Panc1 (cell line): ENCODE measurements around the gene RSPH1. TPM values are rescaled to one million over a fixed set of nuclear protein-coding genes. Genes with fewer than 3 reads are reported as not detected.
"Not testable (repeated sequence)": the region's sequence is repeated elsewhere in the genome, so short reads cannot be mapped to it uniquely, and the experiment has no call there.

ENCODE experiments used
- ATAC-seq: fragments of 200-7000 bp; cut with Tn5 transposase; 2 replicates; pipeline ENCODE4 v1.9.1; 2020; ENCODE audit warnings: mild to moderate bottlenecking, moderate library complexity
- BruUV-seq: library from RNA; stranded (reverse); fragments of 400-500 nt; replicated peaks from 2 replicates; lab custom pipeline; 2021; lab: Mats Ljungman, UMichigan
- CTCF ChIA-PET: fragments of 300-600 bp; sonication (Branson Sonifier 250); formaldehyde crosslinking; loops from one replicate; lab custom pipeline; 2022; ENCODE audit warnings: antibody characterized with exemption; lab: Charles Lee
- POLR2A ChIA-PET: fragments of 300-600 bp; sonication (Branson Sonifier 250); formaldehyde crosslinking; loops from one replicate; lab custom pipeline; 2022; ENCODE audit warnings: antibody characterized with exemption; lab: Charles Lee
- DNase-seq: peaks from one replicate; pipeline ENCODE4 v3.0.0-alpha.2; 2010; ENCODE audit warnings: low read depth, low spot score
- H3K27ac ChIP-seq: 2 replicates; pipeline ENCODE4 v1.5.1; 2011; ENCODE audit warnings: mild to moderate bottlenecking, low read length, inconsistent platforms
- H3K27me3 ChIP-seq: fragments of 200-500 bp; sonication (Bioruptor generic); 2 replicates; pipeline ENCODE4 v1.6.0; 2014; ENCODE audit warnings: low read length, inconsistent platforms; ENCODE audit not compliant: control insufficient read depth, insufficient read depth
- H3K36me3 ChIP-seq: fragments of 200-500 bp; sonication (Bioruptor generic); 2 replicates; pipeline ENCODE4 v1.5.1; 2014; ENCODE audit warnings: inconsistent platforms, mild to moderate bottlenecking, low read length, moderate library complexity; ENCODE audit not compliant: control insufficient read depth, insufficient read depth
- H3K4me1 ChIP-seq: 2 replicates; pipeline ENCODE4 v1.5.1; 2011; ENCODE audit warnings: inconsistent platforms, mild to moderate bottlenecking, low read length, moderate library complexity; ENCODE audit not compliant: control insufficient read depth, insufficient read depth
- H3K4me3 ChIP-seq, 2 experiments: 2 replicates each; pipeline ENCODE4 v1.5.1; 2011 to 2012; ENCODE audit warnings: low read depth in 2 of 2, low read length in 2 of 2, mild to moderate bottlenecking in 2 of 2, inconsistent platforms in 1 of 2, moderate library complexity in 1 of 2
- H3K9me3 ChIP-seq: fragments of 200-500 bp; sonication (Bioruptor generic); 2 replicates; pipeline ENCODE4 v1.5.1; 2014; ENCODE audit warnings: low read depth, mild to moderate bottlenecking, inconsistent platforms, low read length, moderate library complexity; ENCODE audit not compliant: control insufficient read depth, insufficient read depth
- CTCF ChIP-seq: fragments of 450-650 bp; IDR thresholded peaks from 2 replicates; pipeline ENCODE4 v1.5.1; 2017; ENCODE audit warnings: mild to moderate bottlenecking
- POLR2AphosphoS5 ChIP-seq: IDR thresholded peaks from 2 replicates; pipeline ENCODE4 v1.6.1; 2012; ENCODE audit warnings: mild to moderate bottlenecking, low read depth, low read length, moderate library complexity
- SIN3A ChIP-seq: IDR thresholded peaks from 2 replicates; pipeline ENCODE4 v1.6.1; 2012; ENCODE audit warnings: low read depth, mild to moderate bottlenecking, low read length, moderate library complexity, borderline replicate concordance; ENCODE audit not compliant: insufficient read depth
- TCF7L2 ChIP-seq: IDR thresholded peaks from 2 replicates; pipeline ENCODE4 v1.6.1; 2011; ENCODE audit warnings: mild to moderate bottlenecking, low read depth, low read length, inconsistent platforms
- in situ Hi-C: cut with HindIII; loops from 2 replicates; pipeline ENCODE4 v1.10.0; 2016; ENCODE audit warnings: low sequenced_read_pairs, low pct_unique_long_range_greater_than_20kb
- intact Hi-C: fragments of 100-400 bp; cut with micrococcal nuclease; formaldehyde crosslinking; loops from one replicate; pipeline ENCODE4 v1.10.0; 2022; ENCODE audit not compliant: unreplicated experiment
- total RNA-seq: library from RNA; stranded (reverse); gene quantifications from one replicate; pipeline ENCODE4 v1.2.1, GENCODE V29; 2021; ENCODE audit not compliant: unreplicated experiment
- TF ChIP-seq, protein P1 (sequence below), 2 experiments: IDR thresholded peaks; 2 replicates each; pipeline ENCODE4 v1.6.1; 2011 to 2012; ENCODE audit warnings: low read depth in 2 of 2, control low read depth in 1 of 2, low read length in 1 of 2, mild to moderate bottlenecking in 1 of 2, moderate library complexity in 1 of 2; ENCODE audit not compliant: insufficient read depth in 1 of 2

The RSPH1 gene
- total RNA-seq, 1 experiment from 2014 or later = 0.46 TPM

DNA sequence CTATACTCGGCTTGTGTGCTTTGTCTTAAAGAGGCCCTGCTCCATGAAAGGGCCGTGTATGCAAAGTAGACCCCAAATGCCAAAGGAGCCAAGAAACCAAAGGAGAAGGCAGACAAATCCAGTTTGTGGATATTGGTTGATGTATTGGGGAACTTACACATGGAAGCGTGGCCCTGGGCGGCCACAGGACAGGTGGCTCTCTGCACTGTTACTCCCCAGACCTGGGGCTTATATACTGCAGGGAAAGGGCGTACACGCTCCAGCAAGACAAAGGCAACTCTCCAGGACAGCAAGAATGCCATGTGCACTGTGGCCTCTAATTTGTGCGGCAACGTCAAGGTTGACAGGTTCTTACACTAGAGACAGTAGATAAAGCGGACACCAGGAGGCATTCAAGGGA lies 24.8 kb downstream of the RSPH1 start:
- no TSS peak for BruUV-seq
- H3K4me1 ChIP-seq = no peaks in the 10 kb centered on the region

GRCh38 chr21:42469726-42470125 lies 26.3 kb downstream of the RSPH1 start:
- H3K27ac ChIP-seq, intact Hi-C loops, ATAC-seq, BruUV-seq, H3K27me3 ChIP-seq, H3K4me3 ChIP-seq, CTCF ChIA-PET, H3K36me3 ChIP-seq, in situ Hi-C loops, H3K9me3 ChIP-seq, DNase-seq, H3K4me1 ChIP-seq, POLR2A ChIA-PET: not testable (repeated sequence)

More for the DNA sequence above, 24.8 kb downstream of the RSPH1 start:
- CTCF ChIA-PET = no interaction called here
- POLR2A ChIA-PET = no interaction called here
- ATAC-seq (no peak), DNase-seq (no peak)
- no peak overlapping the region for H3K4me3 ChIP-seq
- H3K36me3 ChIP-seq = no peaks in the 10 kb centered on the region
- in situ Hi-C loops = no loop called here
- no peak overlapping the region for H3K27ac ChIP-seq
- no peaks in the 10 kb centered on the region for H3K27me3 ChIP-seq
- TF ChIP-seq SIN3A (no peak), TCF7L2 (no peak), CTCF (no peak), POLR2AphosphoS5 (no peak)
- TF ChIP-seq, protein P1, sequence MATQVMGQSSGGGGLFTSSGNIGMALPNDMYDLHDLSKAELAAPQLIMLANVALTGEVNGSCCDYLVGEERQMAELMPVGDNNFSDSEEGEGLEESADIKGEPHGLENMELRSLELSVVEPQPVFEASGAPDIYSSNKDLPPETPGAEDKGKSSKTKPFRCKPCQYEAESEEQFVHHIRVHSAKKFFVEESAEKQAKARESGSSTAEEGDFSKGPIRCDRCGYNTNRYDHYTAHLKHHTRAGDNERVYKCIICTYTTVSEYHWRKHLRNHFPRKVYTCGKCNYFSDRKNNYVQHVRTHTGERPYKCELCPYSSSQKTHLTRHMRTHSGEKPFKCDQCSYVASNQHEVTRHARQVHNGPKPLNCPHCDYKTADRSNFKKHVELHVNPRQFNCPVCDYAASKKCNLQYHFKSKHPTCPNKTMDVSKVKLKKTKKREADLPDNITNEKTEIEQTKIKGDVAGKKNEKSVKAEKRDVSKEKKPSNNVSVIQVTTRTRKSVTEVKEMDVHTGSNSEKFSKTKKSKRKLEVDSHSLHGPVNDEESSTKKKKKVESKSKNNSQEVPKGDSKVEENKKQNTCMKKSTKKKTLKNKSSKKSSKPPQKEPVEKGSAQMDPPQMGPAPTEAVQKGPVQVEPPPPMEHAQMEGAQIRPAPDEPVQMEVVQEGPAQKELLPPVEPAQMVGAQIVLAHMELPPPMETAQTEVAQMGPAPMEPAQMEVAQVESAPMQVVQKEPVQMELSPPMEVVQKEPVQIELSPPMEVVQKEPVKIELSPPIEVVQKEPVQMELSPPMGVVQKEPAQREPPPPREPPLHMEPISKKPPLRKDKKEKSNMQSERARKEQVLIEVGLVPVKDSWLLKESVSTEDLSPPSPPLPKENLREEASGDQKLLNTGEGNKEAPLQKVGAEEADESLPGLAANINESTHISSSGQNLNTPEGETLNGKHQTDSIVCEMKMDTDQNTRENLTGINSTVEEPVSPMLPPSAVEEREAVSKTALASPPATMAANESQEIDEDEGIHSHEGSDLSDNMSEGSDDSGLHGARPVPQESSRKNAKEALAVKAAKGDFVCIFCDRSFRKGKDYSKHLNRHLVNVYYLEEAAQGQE (IDR thresholded peaks at IDR 0.05; ENCODE audit: insufficient read depth in 1 of 2, low read depth in 2 of 2, low read length in 1 of 2) = no peak
- H3K9me3 ChIP-seq = no peaks in the 10 kb centered on the region
- intact Hi-C loops = no loop called here

DNA sequence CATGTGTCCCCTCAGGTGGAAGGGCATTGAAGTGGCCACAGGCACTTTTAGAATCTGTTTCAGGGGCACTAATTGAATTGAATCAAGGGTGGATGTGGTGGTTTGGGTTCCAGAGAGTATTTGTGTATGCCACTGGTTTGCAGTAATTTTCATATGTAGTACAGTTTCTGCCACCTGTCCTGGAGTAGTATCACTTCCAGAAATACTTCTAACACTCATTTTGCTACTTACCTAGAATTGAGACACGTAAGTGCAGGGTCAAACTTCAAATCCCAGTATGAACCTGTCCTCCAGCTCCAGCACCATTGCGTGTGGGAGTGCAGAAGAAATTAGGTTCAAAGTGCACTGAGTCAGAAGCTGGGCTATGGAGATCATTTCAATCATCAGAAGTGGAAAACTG lies 26.8 kb downstream of the RSPH1 start:
- ChIA-PET CTCF (no interaction called here), POLR2A (no interaction called here)
- H3K9me3 ChIP-seq = no peaks in the 10 kb centered on the region
- H3K27me3 ChIP-seq = no peaks in the 10 kb centered on the region
- DNase-seq (no peak), ATAC-seq (no peak)
- TF ChIP-seq TCF7L2 (no peak), CTCF (no peak), SIN3A (no peak), POLR2AphosphoS5 (no peak)
- TF ChIP-seq, protein P1 (IDR thresholded peaks at IDR 0.05; ENCODE audit: insufficient read depth in 1 of 2, low read depth in 2 of 2, low read length in 1 of 2) = no peak
- H3K36me3 ChIP-seq = no peaks in the 10 kb centered on the region
- in situ Hi-C loops (no loop called here), intact Hi-C loops (no loop called here)
- BruUV-seq = no TSS peak
- H3K4me1 ChIP-seq = no peaks in the 10 kb centered on the region
- H3K4me3 ChIP-seq = no peak overlapping the region
- H3K27ac ChIP-seq = no peak overlapping the region
